Astrocyte of the cerebellum (primary cell): Measurements from ENCODE around the gene PPP1R9B.

ENCODE experiments used
- DNase-seq: peaks from one replicate; pipeline ENCODE4 v3.0.0-alpha.2; 2011; ENCODE audit warnings: low read depth
- H3K4me3 ChIP-seq: 2 replicates; pipeline ENCODE4 v1.5.1; 2011; ENCODE audit warnings: mild to moderate bottlenecking, low read depth, low read length, moderate library complexity
- in situ Hi-C: cut with HindIII; loops from 2 replicates; pipeline ENCODE4 v1.10.0; 2017; ENCODE audit warnings: low sequenced_read_pairs
- TF ChIP-seq, protein P1 (sequence below): IDR thresholded peaks from 2 replicates; pipeline ENCODE4 v1.5.1; 2012; ENCODE audit warnings: low read length, low read depth, moderate library complexity, mild to moderate bottlenecking; ENCODE audit errors: missing control alignments

The PPP1R9B gene

DNA sequence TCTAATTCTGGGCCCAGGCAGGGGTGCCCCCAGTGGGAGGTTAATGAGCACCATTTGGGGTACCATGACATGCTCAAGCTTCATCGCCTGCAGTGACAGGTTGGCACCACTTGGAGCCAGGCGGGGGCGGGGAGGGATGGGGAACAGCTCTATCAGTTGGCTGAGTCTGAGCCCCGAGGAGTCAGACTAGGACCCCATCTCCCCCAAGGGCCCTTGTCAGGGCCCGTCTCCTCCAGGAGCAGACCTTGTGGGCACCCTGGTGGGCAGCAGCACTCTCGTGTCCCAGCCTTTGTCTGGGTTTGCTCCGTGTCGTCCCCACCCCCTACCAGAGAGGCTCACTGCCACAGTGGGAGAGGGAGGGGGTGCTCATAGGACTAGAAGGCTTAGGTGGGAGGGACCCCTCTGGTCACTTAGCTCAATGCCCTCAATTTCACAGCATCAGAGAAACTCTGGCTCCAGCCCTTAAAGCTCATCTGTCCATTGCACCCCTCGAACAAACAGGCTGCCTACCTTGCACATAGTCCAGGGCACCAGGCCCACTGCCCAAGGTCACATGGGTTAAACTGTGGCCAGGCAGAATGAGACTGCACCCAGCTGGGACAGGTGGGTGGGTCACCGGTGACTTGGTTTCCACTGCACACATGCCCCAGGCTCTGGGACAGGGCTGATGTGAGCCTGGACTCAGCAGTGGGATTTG lies 4.1 kb downstream of the PPP1R9B start:
- DNase-seq = no peak
- TF ChIP-seq, protein P1, sequence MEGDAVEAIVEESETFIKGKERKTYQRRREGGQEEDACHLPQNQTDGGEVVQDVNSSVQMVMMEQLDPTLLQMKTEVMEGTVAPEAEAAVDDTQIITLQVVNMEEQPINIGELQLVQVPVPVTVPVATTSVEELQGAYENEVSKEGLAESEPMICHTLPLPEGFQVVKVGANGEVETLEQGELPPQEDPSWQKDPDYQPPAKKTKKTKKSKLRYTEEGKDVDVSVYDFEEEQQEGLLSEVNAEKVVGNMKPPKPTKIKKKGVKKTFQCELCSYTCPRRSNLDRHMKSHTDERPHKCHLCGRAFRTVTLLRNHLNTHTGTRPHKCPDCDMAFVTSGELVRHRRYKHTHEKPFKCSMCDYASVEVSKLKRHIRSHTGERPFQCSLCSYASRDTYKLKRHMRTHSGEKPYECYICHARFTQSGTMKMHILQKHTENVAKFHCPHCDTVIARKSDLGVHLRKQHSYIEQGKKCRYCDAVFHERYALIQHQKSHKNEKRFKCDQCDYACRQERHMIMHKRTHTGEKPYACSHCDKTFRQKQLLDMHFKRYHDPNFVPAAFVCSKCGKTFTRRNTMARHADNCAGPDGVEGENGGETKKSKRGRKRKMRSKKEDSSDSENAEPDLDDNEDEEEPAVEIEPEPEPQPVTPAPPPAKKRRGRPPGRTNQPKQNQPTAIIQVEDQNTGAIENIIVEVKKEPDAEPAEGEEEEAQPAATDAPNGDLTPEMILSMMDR = no peak
- in situ Hi-C loops = no loop called here
- peak overlapping the region; percentile 78 for H3K4me3 ChIP-seq

GRCh38 chr17:50145532-50146229 lies 4.8 kb downstream of the PPP1R9B start:
- TF ChIP-seq, protein P1 = no peak
- in situ Hi-C loops = no loop called here
- no peak for DNase-seq
- H3K4me3 ChIP-seq = peak overlapping the region; percentile 78

DNA sequence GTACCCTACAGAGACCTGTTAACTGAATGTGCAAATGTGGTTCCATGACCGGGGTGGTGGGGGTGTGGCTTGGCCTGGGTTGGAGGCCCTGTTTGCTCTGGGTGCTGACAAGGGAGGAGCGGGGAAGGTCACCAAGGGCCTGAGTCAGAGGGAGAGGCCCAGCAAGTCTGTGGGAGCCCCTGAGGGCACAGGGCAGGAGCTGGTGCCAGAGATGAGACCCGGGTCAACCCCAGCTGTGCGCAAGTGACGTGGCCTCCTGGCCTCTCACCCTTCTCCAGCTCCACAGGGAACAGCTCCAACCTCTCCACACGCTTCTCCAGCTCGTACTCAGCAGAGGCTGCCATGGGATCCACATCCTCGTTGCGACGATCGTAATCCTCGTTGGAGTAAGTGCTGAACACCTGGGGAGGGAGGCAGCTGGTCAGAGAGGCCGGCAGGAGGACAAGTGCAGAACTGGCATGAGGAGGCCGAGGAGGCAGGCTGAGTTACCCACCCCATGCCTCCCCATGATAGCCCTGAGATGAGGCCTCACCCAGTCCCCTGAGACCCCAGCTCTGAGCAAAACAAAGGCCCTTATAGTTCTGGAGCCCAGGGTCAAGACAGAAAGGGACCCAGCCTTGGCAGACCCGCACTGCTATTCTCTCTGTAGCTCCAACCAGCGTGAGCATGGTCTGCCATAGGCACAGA lies 5.5 kb downstream of the PPP1R9B start:
- TF ChIP-seq, protein P1 = no peak
- H3K4me3 ChIP-seq = no peak overlapping the region
- in situ Hi-C loops = no loop called here
- DNase-seq = no peak

DNA sequence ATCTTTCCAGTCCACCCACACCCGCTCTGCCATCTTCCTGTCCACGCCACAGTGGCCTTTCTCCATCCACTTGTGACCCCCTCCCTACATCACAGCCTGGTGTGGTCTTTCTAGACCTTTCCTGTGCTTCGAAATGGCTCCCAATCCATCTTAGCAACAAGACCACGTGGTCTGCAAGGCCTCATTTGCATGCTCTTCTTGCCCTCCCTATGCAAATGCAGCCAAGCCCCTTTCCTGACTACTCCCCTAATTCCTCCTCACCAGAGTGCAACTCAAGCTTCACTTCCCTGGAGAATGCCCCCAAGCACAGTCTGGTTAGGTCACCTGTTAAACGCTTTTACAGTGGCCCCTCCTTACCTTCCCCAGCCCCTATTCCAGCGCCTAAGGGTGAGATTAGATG lies 6.1 kb downstream of the PPP1R9B start:
- in situ Hi-C loops = no loop called here
- no peak overlapping the region for H3K4me3 ChIP-seq
- TF ChIP-seq, protein P1 = no peak
- no peak for DNase-seq

- no peak for DNase-seq
- TF ChIP-seq, protein P1 = no peak
- H3K4me3 ChIP-seq = no peak overlapping the region
- in situ Hi-C loops = no loop called here
These were observed 6.9 kb downstream of the PPP1R9B start for GRCh38 chr17:50143461-50144176.

GRCh38 chr17:50141745-50142110 lies 8.7 kb downstream of the PPP1R9B start:
- DNase-seq = no peak
- no peak overlapping the region for H3K4me3 ChIP-seq
- in situ Hi-C loops = no loop called here
- TF ChIP-seq, protein P1 = no peak
